ENCODE results near the gene SMAD1. TPM values are rescaled to one million over a fixed set of nuclear protein-coding genes. Genes with fewer than 3 reads are reported as not detected.

The SMAD1 gene
- 22.0 and 23.5 TPM in 2 replicates for total RNA-seq

DNA sequence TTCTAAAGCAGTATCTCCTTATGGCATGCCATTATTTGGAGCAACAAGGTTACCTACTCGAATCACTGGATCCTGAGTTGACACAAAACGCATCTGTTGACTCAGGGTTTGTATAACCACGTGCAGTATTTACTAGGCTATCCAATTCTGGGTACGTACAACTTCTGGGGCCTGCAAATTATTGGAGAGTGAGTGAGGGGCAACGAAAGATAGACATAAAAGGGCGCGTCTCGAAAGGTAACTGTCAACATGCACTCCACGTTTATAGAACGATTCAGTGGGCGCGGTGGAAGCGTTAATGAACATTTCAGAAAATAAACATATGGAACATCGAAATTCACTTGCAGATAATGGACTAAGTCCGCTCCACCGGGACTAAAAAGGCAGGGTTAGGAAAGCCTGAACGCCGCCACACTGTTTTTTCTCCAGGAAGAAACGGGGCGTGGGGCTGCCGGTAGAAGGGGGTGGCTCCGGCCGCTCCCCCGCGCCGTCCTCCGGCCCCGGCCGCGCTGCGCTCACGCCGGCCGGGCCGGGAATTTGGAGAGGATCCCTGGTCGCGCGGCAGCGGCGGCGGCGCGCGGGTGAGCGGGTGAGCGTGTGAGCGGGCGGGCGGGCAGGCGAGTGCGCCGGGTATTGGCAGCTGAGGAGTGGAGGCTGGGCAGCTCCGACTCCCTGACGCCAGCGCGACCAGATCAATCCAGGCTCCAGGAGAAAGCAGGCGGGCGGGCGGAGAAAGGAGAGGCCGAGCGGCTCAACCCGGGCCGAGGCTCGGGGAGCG lies at the start of gene SMAD1:
SMAD1 (plus strand) TSS at position 690 of the 778 bp plus-strand sequence. CDS start 32,761 bp downstream, outside the sequence.

Other genes with a start within 250 kb of the SMAD1 start
- 3.7 and 3.8 TPM in 2 replicates for gene MMAA, start 137.5 kb downstream of the SMAD1 start, total RNA-seq
- gene C4orf51, start 198.3 kb downstream of the SMAD1 start, total RNA-seq, result not detected in 2 replicates